HG03520 (cell line): ENCODE data around the gene FNDC11.

Experiments
- ATAC-seq: cut with Tn5 transposase; IDR thresholded peaks from one replicate; pipeline ENCODE4 v1.9.1; 2021; ENCODE audit warnings: mild to moderate bottlenecking, moderate library complexity; ENCODE audit not compliant: unreplicated experiment

FNDC11 gene

GRCh38 chr20:63577317-63577894, 23.4 kb downstream of the FNDC11 start:
- ATAC-seq = no peak

DNA sequence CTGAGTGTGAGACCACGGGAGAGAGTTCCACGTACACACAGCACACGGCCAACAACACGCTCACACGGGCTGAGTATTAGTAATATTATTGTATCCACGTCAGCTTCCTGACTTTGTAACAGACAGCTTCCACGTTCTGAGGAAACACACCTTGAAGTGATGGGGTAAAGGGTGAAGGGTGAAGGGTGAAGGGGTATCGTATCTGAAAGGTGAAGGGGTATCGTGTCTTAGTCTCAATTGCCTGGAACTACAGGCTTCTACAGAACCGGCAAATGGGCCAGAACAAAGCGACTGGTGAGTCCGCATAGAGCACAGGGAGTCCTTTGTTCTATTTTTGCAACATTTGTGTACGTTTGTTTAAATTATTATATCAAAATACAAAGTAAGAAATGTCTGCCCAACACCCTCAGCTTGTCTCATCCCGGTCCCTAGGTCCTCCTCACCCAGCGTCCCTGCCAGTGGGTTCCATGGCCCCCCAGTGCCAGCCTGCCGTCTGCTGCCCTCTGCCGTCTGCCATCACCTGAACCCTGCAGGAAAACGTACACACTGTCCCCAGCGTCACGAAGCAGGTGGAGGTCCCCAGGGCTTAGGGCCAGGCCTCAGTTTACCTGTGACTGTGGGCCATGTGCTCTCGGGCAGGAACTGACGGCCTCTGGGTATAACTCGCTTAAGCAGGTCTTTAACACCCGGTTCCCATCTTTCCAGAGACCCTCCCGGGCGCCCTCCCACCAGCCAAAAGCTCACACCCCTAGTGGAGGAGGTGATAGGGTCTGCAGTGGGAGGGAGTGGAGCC, 24.5 kb downstream of the FNDC11 start:
- no peak for ATAC-seq

GRCh38 chr20:63579017-63579694, 25.2 kb downstream of the FNDC11 start:
- no peak for ATAC-seq

DNA sequence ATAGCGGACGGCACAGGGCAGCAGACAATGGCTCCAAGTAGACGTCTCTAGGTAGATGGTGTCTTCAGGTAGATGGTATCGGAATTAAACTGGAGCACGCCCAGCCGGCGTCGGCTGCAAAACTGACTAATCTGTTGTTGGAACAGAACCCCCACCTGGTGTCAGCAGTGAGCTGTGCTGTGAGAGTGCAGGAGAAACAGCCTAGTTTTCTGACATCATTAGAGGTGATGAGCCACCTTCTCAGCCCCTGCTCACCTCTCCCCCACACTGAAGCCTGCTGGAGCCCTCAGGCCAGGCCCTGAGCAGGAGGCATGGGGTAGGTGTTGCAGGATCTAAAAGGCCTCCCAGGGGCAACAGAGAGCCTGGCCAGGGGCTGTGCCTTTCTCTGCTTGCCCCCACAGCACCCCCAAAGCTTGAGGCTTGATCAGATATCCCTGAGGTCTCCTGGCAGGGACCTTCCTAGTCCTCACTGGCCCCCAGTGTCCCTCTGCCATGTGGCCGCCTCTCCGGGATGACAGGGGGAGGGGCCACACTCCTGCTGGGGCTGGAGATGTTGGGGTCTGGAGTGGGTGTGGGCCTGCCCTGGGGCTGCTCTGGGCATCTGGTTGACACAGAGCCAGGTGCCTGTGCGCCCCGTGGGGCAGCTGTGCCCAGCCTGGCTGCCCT, 27.0 kb downstream of the FNDC11 start:
- no peak for ATAC-seq

DNA sequence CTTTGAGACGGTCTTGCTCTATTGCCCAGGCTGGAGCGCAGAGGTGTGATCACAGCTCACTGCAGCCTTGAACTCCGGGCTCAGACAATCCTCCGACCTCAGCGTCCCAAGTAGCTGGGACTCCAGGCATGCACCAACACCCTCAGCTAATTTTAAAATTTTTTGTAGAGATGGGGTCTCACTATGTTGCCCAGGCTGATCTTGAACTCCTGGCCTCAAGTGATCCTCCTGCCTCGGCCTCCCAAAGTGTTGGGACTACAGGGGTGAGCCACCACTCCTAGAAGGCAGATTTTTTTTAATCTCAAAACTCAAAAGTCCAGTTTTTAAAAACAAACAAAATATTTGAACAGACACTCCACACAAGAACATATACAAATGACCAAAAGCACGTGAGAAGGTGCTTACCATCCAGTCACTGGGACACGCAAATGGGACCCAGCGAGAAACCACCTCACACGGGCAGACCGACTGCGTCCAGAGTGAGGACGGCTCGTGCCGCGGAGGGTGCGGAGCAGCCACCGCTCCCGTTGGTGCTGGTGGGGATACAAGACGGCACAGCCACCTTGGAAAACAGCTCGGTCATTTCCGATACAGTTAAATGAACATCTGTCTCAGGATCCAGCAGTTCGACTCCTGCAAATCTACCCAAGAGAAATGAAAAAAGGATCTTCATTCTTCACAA, 28.6 kb downstream of the FNDC11 start:
- ATAC-seq = no peak

DNA sequence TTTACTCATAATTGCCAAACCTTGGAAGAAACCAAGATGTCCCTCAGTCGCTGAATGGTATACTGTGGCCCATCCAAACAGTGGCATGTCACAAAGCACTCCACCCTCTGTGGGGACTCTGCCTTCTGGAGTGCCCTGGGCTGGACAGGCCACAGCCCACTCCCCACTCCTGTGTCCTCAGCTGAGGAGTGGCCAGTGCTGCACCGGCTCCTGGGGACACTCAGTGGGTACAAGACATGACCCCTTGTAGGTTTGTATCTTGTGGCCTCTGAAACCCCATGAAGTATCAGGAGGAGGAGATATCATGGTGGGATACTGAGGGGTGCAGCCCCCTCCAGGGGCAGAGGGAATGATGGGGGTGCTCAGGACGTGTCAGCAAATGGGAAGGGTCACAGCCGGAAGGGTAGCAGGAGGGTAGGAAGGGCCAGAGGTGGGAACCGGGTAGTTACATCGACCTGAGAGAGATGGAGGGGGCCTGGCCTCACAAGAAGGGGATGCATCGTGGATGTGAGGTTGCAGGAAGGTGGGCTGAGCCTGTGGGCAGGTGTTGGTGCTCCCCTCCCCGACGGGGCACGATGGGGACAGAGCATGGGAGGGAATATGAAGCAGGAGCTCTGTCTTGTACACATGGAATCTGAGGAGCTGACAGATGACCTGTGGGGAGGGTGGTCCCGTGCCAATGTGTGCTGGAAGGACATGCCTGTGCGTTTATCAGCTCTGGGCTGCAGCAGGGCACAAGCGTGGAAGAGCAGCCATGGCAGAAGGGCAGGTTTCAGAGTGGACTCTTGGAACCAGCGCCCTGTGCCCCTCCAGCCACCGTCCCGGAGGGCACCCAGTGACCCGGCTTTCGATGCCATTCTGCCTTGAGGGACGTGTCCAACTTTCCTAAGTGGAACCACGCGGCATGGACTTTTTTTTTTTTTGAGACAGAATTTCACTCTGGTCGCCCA, 31.9 kb downstream of the FNDC11 start:
- ATAC-seq = no peak

GRCh38 chr20:63586797-63587196, 32.8 kb downstream of the FNDC11 start:
- no peak for ATAC-seq

DNA sequence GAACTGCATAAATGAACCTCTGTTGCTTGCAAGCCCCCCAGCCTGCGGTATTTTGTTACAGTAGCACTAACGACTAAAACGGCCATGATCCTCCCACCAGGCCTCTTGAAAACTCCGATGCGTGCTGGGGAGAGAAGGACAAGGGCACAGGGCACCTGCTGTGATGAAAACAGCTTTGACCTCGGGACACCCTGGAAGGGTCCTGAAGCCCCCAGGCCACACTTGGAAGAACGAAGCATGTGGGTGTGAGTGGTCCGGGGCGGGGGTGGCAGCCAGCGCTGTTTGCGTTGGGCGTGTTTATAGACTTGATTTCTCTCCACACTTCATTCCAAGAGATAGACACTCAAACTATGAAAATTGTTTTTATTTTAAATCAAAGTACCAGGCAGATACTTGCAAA, 33.3 kb downstream of the FNDC11 start:
- ATAC-seq = no peak

DNA sequence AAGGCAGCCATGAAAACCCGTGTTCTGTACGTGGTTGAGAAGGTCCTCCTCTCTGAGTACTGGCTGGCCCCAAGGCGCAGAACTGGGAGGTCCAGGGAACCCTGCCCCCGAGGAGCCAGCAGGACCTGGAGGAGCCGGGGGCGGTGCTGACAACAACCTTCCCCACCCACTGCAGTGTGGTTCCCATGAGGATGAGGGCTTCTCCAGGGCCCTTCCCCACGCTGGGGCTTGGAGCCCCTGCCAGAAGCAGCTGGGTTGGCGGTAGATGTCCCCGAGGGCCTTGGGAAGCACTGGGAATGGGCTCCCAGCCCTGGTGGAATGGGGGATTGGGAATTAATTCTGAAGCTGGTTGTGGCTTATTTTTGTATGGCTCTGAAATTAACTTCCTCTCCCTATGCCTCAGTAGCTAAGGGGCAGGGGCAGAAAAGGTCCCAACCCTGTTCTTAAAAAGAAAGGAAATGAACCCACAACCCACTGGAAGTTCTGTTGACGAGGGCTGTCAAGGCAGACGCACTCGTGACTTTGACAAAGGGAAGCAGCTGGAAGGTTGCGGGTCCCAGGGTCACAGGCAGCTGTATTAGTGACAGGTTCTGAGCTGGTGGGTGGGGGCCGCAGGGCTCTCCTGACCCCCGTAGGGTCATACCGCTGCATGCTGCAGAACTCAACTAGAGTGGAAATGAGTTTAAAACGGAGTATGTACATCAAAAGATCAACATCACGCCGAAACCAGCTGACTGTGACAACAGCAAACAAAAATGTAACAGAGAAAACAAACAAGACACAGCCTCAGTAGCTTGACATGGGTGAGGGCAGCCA, 34.0 kb downstream of the FNDC11 start:
- no peak for ATAC-seq

DNA sequence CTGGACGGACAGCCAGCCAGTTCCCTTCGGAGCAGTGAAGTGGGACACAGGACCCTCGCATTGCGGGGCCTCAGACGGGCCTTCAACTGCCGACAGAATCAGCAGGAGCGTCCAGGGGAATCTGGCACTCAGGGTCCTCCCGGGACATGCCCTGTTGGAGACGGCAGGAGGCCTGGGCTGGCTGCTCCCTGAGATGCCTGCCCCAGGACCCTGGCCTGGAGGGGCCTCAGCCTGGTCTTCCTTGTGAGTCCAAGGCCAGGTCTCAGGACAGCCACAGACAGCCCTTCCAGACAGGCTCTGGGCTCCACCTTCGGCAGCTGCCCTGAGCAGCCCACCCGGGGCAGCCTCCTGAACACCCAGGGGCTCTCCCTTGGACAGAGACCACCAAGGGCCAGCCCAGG, 34.7 kb downstream of the FNDC11 start:
- no peak for ATAC-seq

DNA sequence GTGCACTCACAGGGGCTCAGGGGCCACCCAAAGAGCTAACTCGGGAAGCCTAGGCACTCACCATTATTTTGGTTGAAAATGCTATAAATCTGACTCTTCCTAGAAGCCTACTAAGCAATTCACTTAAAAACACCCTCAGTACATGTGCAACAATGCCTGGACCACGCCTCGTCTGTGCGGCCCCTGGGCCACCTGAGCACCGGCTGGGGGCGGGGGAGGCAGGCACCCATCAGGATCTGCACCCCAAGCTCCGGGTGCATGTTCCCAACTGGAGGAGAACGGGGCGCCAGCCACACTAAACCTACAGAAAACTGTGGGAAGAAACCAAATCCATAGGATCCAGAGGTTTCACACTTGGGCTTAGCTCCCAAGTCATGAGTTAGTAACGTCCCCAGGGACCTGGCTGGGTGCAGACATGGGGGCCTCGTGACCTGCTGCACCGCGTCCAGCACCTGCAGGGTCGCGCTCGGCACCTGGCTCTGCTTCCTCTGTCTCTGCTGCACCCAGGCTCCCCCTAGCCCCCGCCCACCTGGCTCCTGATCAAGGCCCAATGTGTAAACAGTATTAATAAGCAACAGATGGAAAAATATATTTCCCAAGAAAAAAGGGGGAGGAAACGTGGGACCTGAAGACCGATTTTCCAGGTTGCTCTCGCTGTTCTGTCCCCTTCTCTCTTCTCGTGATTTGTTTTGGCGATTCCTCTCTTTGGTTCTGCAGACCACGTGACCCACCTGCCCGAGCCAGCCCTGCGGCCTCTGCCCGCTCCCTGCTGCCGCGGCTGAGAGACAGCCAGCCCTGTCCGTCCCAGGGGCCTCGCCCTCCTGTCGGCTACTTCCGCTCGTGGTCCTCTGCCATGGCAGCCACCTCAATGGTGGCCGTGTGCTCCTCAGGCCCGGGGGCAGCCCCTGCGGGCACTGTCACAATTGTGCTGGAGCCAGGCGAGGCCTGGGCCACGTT, 35.6 kb downstream of the FNDC11 start:
- ATAC-seq = no peak

GRCh38 chr20:63590218-63591146, 36.5 kb downstream of the FNDC11 start:
- no peak for ATAC-seq

DNA sequence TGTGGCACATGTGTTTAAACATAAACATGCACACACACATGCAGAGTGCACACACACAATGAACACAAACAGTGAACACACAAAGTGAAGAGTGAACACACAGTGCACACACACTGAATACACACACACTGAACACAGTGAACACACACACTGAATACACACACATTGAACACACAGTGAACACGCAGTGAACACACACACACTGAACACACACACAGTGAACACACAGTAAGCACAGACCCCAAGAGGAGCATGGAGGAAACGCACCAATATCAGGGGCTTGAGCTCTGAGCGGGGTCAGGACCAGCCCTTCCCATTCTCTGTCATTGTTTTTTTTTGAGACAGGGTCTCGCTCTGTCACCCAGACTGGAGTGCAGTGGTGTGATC, 37.2 kb downstream of the FNDC11 start:
- ATAC-seq = no peak

- no peak for ATAC-seq
These were observed 37.9 kb downstream of the FNDC11 start for GRCh38 chr20:63591786-63592355.

GRCh38 chr20:63592661-63593060, 38.7 kb downstream of the FNDC11 start:
- ATAC-seq = no peak

- no peak for ATAC-seq
These were observed 40.1 kb downstream of the FNDC11 start for GRCh38 chr20:63594043-63594561.
